ENCODE results near the gene TFDP1.

GRCh38 chr13:113592571-113592970, 8.0 kb downstream of the TFDP1 start:
- TF ChIP-seq CTCF (conservative IDR thresholded peaks at IDR 0.05 in 1 of 2, IDR thresholded peaks at IDR 0.05 in 1 of 2; ENCODE audit: low read depth in 1 of 2, low read length in 2 of 2) = no peak
- no peak for TF ChIP-seq EZH2 (IDR thresholded peaks at IDR 0.05; ENCODE audit: low read length, missing control alignments)

All from fibroblast of lung (primary cell).